Calu3 (cell line): ENCODE measurements around the gene RIIAD1. TPM values are rescaled to one million over a fixed set of nuclear protein-coding genes. Genes with fewer than 3 reads are reported as not detected.
"Not testable (repeated sequence)": the region's sequence is repeated elsewhere in the genome, so short reads cannot be mapped to it uniquely, and the experiment has no call there.

Source experiments
- BruUV-seq: library from RNA; stranded (reverse); fragments of 400-500 nt; replicated peaks from 2 replicates; lab custom pipeline; 2021; lab: Mats Ljungman, UMichigan
- CTCF ChIA-PET: fragments of 300-600 bp; sonication (Branson Sonifier 250); formaldehyde crosslinking; loops from one replicate; lab custom pipeline; 2022; ENCODE audit warnings: antibody characterized with exemption; lab: Charles Lee
- DNase-seq: peaks from one replicate; pipeline ENCODE4 v3.0.0; 2022
- H3K27ac Mint-ChIP-seq: one replicate; pipeline ENCODE4 v1.8.0; 2022; ENCODE audit warnings: mixed read lengths; ENCODE audit not compliant: unreplicated experiment
- H3K27me3 Mint-ChIP-seq: one replicate; pipeline ENCODE4 v1.8.0; 2022; ENCODE audit warnings: mixed read lengths; ENCODE audit not compliant: unreplicated experiment
- H3K36me3 Mint-ChIP-seq: one replicate; pipeline ENCODE4 v1.8.0; 2022; ENCODE audit warnings: mild to moderate bottlenecking, moderate library complexity, mixed read lengths; ENCODE audit not compliant: insufficient read depth, unreplicated experiment
- H3K4me1 Mint-ChIP-seq: one replicate; pipeline ENCODE4 v1.8.0; 2022; ENCODE audit warnings: mild to moderate bottlenecking, low read depth, mixed read lengths; ENCODE audit not compliant: unreplicated experiment
- H3K4me3 Mint-ChIP-seq: one replicate; pipeline ENCODE4 v1.8.0; 2022; ENCODE audit warnings: mild to moderate bottlenecking, low read depth, moderate library complexity, mixed read lengths; ENCODE audit not compliant: unreplicated experiment
- H3K9me3 Mint-ChIP-seq: one replicate; pipeline ENCODE4 v1.8.0; 2022; ENCODE audit warnings: low read depth, mixed read lengths; ENCODE audit not compliant: unreplicated experiment
- intact Hi-C: fragments of 100-400 bp; cut with micrococcal nuclease; formaldehyde crosslinking; loops from one replicate; pipeline ENCODE4 v1.10.0; 2022; ENCODE audit not compliant: unreplicated experiment
- total RNA-seq: library from RNA; stranded (reverse); gene quantifications from 2 replicates; pipeline ENCODE4 v1.2.3, GENCODE V29; 2022
- TF ChIP-seq, protein P1 (sequence below): fragments of 200-600 bp; IDR thresholded peaks from one replicate; pipeline ENCODE4 v1.8.0; 2022; ENCODE audit warnings: antibody characterized with exemption; ENCODE audit not compliant: unreplicated experiment

RIIAD1 gene
- total RNA-seq, 1 experiment from 2014 or later: not detected

DNA sequence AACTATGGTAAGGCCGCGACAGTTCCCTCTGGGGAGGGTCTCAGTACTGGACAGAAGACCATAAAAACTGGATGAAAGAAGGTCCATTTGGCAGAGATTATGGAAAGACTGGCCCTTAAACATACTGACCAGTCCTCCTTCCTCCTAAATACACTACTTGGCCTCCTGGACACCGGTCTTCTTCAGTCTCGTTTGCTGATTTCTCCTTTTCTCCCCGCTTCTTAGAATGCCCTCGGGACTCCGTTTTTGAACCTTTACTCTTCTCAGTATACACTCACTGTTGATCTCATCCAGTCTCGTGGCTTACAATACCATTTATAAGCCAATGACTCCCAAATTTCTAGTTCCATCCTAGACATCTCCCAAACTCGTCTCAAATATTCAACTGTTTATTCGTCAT, 42.7 kb downstream of the RIIAD1 start:
- Mint-ChIP-seq H3K27me3 (no peaks in the 10 kb centered on the region), H3K27ac (peak overlapping the region; percentile 97), H3K9me3 (no peaks in the 10 kb centered on the region), H3K4me1 (peaks cover 33% of the 10 kb centered on the region), H3K4me3 (peak overlapping the region; percentile 99), H3K36me3 (peaks cover 49% of the 10 kb centered on the region)
- BruUV-seq: no TSS peak
- TF ChIP-seq, protein P1, sequence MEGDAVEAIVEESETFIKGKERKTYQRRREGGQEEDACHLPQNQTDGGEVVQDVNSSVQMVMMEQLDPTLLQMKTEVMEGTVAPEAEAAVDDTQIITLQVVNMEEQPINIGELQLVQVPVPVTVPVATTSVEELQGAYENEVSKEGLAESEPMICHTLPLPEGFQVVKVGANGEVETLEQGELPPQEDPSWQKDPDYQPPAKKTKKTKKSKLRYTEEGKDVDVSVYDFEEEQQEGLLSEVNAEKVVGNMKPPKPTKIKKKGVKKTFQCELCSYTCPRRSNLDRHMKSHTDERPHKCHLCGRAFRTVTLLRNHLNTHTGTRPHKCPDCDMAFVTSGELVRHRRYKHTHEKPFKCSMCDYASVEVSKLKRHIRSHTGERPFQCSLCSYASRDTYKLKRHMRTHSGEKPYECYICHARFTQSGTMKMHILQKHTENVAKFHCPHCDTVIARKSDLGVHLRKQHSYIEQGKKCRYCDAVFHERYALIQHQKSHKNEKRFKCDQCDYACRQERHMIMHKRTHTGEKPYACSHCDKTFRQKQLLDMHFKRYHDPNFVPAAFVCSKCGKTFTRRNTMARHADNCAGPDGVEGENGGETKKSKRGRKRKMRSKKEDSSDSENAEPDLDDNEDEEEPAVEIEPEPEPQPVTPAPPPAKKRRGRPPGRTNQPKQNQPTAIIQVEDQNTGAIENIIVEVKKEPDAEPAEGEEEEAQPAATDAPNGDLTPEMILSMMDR: no peak
- no peak for DNase-seq
- intact Hi-C loops: no loop called here
- CTCF ChIA-PET: interaction anchor here (0.6 to 0.8 kb wide), 2 partner anchors 26 to 73 kb away, joined by 3 to 6 read pairs; no protein-coding TSS in a partner anchor

DNA sequence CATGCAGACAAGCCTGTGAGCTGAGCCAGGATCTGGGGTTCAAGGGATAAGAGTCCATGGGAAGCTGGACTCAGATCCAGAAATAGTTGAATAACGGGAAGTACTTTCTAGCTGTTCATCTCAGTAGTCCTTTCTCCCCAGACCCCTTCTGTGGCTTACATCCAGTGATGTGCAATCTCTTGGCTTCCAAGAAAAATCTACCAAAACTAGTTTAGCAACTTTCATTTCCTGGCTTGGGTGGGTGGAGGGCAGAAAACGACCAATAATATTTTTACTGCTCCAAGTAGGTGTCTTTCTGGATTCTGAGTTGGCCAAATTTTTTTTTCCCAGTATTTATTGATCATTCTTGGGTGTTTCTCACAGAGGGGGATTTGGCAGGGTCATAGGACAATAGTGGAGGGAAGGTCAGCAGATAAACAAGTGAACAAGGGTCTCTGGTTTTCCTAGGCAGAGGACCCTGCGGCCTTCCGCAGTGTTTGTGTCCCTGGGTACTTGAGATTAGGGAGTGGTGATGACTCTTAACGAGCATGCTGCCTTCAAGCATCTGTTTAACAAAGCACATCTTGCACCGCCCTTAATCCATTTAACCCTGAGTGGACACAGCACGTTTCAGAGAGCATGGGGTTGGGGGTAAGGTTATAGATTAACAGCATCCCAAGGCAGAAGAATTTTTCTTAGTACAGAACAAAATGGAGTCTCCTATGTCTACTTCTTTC, 47.2 kb downstream of the RIIAD1 start:
- peak overlapping the region; percentile 83 for H3K27ac Mint-ChIP-seq
- CTCF ChIA-PET, H3K27me3 Mint-ChIP-seq, BruUV-seq, H3K9me3 Mint-ChIP-seq, intact Hi-C loops: not testable (repeated sequence)
- peaks cover 18% of the 10 kb centered on the region for H3K36me3 Mint-ChIP-seq
- peak overlapping the region; percentile 46 for H3K4me3 Mint-ChIP-seq
- peak; percentile 50 for DNase-seq
- peaks cover 35% of the 10 kb centered on the region for H3K4me1 Mint-ChIP-seq

DNA sequence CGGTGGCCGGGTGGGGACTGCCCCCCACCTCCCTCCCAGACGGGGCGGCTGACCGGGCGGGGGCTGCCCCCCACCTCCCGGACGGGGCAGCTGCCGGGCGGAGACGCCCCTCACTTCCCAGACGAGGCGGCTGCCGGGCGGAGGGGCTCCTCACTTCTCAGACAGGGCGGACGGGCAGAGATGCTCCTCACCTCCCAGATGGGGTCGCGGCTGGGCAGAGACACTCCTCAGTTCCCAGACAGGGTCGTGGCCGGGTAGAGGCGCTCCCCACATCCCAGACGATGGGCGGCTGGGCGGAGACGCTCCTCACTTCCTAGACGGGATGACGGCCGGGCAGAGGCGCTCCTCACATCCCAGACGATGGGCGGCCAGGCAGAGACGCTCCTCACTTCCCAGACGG, 47.9 kb downstream of the RIIAD1 start:
- DNase-seq, H3K27me3 Mint-ChIP-seq, intact Hi-C loops, H3K9me3 Mint-ChIP-seq, H3K27ac Mint-ChIP-seq, CTCF ChIA-PET, H3K4me3 Mint-ChIP-seq, BruUV-seq: not testable (repeated sequence)
- H3K36me3 Mint-ChIP-seq: peaks cover 12% of the 10 kb centered on the region
- peaks cover 37% of the 10 kb centered on the region for H3K4me1 Mint-ChIP-seq

DNA sequence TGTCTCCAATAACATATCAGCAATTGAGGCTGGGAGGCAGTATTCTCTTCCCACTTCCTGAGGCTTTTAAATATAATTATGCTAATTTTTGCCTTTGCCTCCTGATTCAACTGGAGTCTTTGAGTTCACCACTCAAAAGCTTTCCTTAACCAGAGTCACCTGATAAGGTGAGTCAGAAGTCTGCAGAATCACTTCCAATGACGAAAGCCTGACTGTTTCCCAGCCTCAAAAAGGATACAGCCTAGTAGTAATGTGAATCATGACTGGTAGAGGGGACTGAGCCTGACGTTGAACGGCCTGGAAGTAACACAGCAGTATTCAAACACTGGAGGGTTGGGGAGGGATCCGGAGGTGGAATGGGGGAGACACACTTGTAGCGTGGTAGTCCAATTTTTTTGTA, 52.4 kb downstream of the RIIAD1 start:
- DNase-seq: no peak
- H3K36me3 Mint-ChIP-seq: peaks cover 4% of the 10 kb centered on the region
- H3K9me3 Mint-ChIP-seq: no peaks in the 10 kb centered on the region
- no TSS peak for BruUV-seq
- intact Hi-C loops: no loop called here
- no peaks in the 10 kb centered on the region for H3K27me3 Mint-ChIP-seq
- no peak overlapping the region for H3K4me3 Mint-ChIP-seq
- TF ChIP-seq, protein P1: no peak
- H3K27ac Mint-ChIP-seq: peak overlapping the region; percentile 46
- peaks cover 12% of the 10 kb centered on the region for H3K4me1 Mint-ChIP-seq
- CTCF ChIA-PET: interaction anchor here (1.4 kb wide), 1 partner anchor 14 kb away, joined by 4 read pairs; no protein-coding TSS in a partner anchor

DNA sequence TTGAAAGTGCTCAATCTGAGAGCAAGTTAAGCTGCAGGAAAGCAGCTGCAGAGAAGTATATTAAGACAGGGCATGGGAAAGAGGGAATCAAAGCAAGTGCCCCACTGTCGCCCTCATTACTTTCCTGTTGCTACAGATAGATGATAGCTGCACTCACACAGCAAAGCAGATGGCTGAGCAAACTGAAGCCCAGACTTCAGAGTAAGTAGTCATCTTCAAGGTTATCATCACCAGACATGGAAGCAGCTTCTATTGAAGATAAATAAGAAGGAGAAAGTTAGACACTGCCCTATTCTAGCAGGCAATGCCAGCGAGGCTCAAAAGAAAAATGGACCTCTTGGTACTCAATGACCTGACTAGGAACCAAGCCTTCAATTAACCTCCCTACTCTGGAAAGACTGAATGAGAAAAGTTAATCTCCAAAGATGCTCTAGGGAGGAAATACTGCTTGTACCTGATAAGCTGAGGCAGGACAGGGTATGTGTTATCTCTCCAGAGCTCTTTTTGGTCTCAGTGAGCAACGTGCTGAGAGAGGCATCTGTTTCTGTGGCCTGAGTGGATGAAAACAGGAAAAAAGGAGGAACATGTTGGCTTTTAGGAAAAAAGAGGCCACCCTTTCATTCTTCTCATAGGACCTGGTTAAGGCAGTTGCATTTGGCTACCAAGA, 53.1 kb downstream of the RIIAD1 start:
- peak overlapping the region; percentile 46 for H3K27ac Mint-ChIP-seq
- CTCF ChIA-PET: interaction anchor here (0.6 to 1.4 kb wide), 2 partner anchors 14 to 36 kb away, joined by 4 to 5 read pairs; no protein-coding TSS in a partner anchor
- intact Hi-C loops: no loop called here
- no peak for DNase-seq
- TF ChIP-seq, protein P1: no peak
- no peaks in the 10 kb centered on the region for H3K27me3 Mint-ChIP-seq
- H3K4me1 Mint-ChIP-seq: peaks cover 10% of the 10 kb centered on the region
- H3K36me3 Mint-ChIP-seq: peaks cover 4% of the 10 kb centered on the region
- H3K9me3 Mint-ChIP-seq: no peaks in the 10 kb centered on the region
- H3K4me3 Mint-ChIP-seq: no peak overlapping the region
- BruUV-seq: no TSS peak
